Progenitor cell of endocrine pancreas (in vitro differentiated cells): Measurements from ENCODE around the gene CENPV. TPM values are rescaled to one million over a fixed set of nuclear protein-coding genes. Genes with fewer than 3 reads are reported as not detected.
"Not testable (repeated sequence)": the region's sequence is repeated elsewhere in the genome, so short reads cannot be mapped to it uniquely, and the experiment has no call there.

Experiments
- DNase-seq: peaks from one replicate; pipeline ENCODE4 v3.0.0; 2021; ENCODE audit warnings: low spot score; ENCODE audit not compliant: unreplicated experiment
- H3K27ac Mint-ChIP-seq: 2 replicates; pipeline ENCODE4 v1.8.0; 2021; ENCODE audit warnings: mild to moderate bottlenecking, moderate library complexity, mixed read lengths
- H3K27me3 Mint-ChIP-seq: 2 replicates; pipeline ENCODE4 v1.8.0; 2021; ENCODE audit warnings: mixed read lengths
- H3K36me3 Mint-ChIP-seq: 2 replicates; pipeline ENCODE4 v1.8.0; 2022; ENCODE audit warnings: mixed read lengths; ENCODE audit not compliant: insufficient read depth
- H3K4me1 Mint-ChIP-seq: 2 replicates; pipeline ENCODE4 v1.8.0; 2021; ENCODE audit warnings: low read depth, mixed read lengths
- H3K4me3 Mint-ChIP-seq: 2 replicates; pipeline ENCODE4 v1.8.0; 2021; ENCODE audit warnings: low read depth, mild to moderate bottlenecking, moderate library complexity, mixed read lengths
- H3K9me3 Mint-ChIP-seq: 2 replicates; pipeline ENCODE4 v1.8.0; 2021; ENCODE audit warnings: low read depth, mixed read lengths
- long read RNA-seq: library from polyadenylated mRNA; unstranded; transcript quantifications from one replicate; pipeline ENCODE4 v2.0.0, GENCODE V29; 2020
- total RNA-seq: library from RNA; stranded (reverse); gene quantifications from 2 replicates; pipeline ENCODE4 v1.2.1, GENCODE V29; 2021
- TF ChIP-seq, protein P1 (sequence below): fragments of 200-600 bp; sonication (generic); IDR thresholded peaks from one replicate; pipeline ENCODE4 v1.5.0; 2021; ENCODE audit warnings: antibody characterized with exemption, mild to moderate bottlenecking; ENCODE audit not compliant: unreplicated experiment

The CENPV gene
- 201 and 206 TPM in 2 replicates for total RNA-seq
- long read RNA-seq, partial matches to known transcripts = 0 of 7 reads
- long read RNA-seq, other reads (novel, unspliced or antisense) = 1 of 7 reads

DNA sequence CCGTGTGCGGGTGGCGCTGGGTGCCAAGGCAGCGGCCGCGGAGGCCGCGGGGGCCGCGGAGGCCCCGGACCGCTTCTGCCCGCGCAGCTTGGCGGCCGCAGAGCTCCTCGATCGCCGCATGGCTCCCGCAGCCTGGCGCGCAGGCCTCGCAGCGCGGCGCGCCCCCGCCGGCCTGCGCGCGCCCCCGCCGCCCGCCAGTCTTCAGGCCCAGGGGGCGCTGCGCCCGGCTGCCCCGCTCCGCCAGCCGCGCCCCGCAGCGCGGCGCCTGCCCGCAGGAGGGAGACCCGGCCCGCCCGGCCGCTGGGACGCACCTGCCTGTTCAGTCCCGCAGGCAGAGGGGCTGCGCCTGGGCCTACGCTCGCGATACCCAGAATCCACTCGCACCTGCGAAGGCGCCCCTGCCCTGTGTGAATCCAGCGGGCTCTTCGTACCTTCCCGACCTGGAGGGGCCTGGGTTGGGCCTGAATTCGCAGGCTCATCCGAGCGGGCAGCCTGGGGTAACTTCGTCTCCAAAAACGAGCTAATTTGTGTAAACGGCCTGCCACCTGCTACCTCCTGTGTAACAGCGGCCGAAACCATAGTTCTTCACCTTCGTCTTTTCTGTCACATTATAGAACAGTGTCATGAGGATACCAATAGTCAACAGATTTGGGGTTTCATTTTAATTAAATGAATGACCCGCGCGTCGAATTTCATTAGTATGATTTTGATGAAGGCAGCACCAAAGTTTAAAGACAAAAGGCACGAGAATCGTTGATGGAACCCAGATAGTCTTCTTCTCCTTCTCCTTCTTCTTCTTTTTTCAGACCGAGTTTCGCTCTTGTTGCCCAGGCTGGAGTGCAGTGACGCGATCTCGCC, at the start of gene CENPV:
TSS of gene CENPV (minus strand) at position 153 of the 858 bp plus-strand sequence. CDS start at position 120, 33 bp downstream.
- peak within 1 kb of the TSS; percentile 95 for H3K4me3 Mint-ChIP-seq
- TF ChIP-seq, protein P1, sequence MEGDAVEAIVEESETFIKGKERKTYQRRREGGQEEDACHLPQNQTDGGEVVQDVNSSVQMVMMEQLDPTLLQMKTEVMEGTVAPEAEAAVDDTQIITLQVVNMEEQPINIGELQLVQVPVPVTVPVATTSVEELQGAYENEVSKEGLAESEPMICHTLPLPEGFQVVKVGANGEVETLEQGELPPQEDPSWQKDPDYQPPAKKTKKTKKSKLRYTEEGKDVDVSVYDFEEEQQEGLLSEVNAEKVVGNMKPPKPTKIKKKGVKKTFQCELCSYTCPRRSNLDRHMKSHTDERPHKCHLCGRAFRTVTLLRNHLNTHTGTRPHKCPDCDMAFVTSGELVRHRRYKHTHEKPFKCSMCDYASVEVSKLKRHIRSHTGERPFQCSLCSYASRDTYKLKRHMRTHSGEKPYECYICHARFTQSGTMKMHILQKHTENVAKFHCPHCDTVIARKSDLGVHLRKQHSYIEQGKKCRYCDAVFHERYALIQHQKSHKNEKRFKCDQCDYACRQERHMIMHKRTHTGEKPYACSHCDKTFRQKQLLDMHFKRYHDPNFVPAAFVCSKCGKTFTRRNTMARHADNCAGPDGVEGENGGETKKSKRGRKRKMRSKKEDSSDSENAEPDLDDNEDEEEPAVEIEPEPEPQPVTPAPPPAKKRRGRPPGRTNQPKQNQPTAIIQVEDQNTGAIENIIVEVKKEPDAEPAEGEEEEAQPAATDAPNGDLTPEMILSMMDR = peak; percentile 34
- H3K27ac Mint-ChIP-seq = peak within 1 kb of the TSS; percentile 100
- H3K36me3 Mint-ChIP-seq = peaks cover 8% of the 10 kb centered on the region
- DNase-seq = peak; percentile 63
- peaks cover 12% of the 10 kb centered on the region for H3K4me1 Mint-ChIP-seq
- no peaks in the 10 kb centered on the region for H3K9me3 Mint-ChIP-seq
- no peaks in the 10 kb centered on the region for H3K27me3 Mint-ChIP-seq

DNA sequence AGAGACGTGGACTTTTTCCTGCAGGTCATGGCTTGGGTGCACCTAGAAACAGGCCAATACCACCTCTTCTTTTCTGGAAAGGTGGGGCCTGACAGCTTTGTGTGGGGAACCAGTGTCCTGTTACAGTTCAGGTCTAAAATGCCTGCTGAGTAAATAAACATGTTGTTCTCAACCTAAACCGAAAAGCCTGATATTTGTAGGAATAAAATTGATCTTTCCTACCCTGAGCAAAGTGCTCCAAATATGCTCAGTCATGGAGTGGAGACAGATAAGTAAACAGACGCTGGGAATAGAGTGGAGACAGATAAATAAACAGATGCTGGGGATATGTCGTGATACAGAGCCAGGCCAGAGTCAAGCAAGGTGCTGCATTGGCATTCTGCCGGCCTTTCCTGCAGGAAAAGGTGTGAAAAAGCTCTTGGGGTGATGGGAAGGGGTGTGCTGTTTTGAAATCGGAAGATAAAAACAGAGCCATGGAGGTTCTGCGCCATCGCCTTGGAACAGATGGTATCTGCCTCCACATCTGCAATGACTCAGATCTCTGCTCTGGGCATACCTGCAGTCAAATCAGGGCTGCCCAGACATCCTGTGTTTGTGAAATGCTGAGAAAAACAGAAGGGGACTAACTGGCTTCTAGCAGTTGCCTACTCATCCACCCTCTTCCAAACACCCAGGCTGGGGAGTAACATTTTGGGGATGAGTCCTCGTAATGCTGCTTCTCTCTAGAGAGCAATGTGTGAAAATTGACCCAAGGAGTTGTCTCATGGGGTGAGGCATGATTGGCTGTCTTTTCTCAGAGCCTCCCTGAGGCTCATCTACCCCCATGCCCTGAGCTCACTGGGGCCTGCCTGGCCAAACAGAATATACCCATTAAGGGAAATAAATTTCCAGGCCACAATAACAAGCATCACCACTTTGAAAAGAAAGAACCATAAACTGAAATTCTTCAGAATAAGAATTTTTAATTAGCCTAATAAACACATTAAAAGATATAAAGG, 45.3 kb upstream of the CENPV start:
- TF ChIP-seq, protein P1 = no peak
- H3K27me3 Mint-ChIP-seq = no peaks in the 10 kb centered on the region
- no peaks in the 10 kb centered on the region for H3K36me3 Mint-ChIP-seq
- no peak for DNase-seq
- H3K4me1 Mint-ChIP-seq = peaks cover 29% of the 10 kb centered on the region
- no peak overlapping the region for H3K4me3 Mint-ChIP-seq
- peak overlapping the region; percentile 86 for H3K27ac Mint-ChIP-seq
- no peaks in the 10 kb centered on the region for H3K9me3 Mint-ChIP-seq

DNA sequence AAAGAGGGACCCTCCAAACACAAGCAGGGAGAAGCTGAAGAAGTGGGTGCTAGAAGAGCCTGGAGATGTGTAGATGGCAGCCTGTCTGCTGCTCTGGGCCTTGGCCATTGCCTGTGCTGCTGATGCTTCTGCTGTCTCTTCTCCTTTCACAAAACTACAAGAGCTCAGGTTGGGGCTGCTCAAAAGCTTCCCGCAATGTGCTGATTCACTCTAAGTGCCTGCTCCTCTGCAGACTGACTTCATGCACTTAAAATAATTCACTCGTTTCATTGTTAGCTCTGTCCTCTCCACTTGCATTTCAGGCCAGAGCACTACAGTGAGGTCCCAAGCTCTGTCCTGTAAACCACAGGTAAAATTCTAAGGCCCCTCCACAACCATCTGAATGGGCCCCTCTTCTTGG, 43.4 kb upstream of the CENPV start:
- H3K36me3 Mint-ChIP-seq, H3K9me3 Mint-ChIP-seq, H3K4me3 Mint-ChIP-seq, H3K27me3 Mint-ChIP-seq, DNase-seq: not testable (repeated sequence)
- H3K4me1 Mint-ChIP-seq = peaks cover 29% of the 10 kb centered on the region
- H3K27ac Mint-ChIP-seq = peak overlapping the region; percentile 55

DNA sequence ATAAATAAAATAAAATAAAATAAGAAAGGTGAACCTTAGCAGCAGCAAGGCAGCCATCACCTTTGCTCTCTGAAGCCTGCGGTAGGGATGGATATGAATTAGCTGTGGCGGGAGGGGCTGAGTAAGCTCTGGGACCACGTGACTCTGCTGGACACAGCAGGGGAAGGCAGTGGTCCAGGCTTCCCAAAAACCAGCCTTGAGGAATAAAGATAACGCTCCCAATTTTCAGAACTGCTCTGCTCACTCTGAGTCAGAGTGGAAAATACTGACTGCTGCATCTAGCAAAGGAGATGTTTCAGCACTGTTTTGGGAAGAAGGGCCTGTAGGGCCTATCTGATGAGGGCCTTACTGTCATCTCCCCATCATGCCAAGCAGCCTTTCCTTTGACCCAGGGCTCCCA, 42.6 kb upstream of the CENPV start:
- not testable (repeated sequence) for H3K27ac Mint-ChIP-seq, H3K36me3 Mint-ChIP-seq, H3K9me3 Mint-ChIP-seq, H3K4me3 Mint-ChIP-seq, H3K27me3 Mint-ChIP-seq, DNase-seq
- H3K4me1 Mint-ChIP-seq = peaks cover 29% of the 10 kb centered on the region

DNA sequence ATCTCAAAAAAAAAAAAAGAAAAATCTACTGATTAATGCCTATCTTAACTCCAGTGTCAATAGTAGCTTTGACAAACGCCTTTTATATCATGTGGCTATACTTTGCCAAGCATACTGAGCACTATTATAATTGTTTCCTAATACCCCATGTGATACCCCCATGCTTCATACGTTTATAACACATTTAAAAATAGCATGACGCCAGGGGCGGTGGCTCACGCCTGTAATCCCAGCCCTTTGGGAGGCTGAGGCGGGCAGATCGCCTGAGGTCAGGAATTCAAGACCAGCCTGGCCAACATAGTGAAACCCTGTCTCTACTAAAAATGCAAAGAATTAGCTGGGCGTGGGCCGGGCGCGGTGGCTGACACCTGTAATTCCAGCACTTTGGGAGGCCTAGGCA, 39.2 kb upstream of the CENPV start:
- H3K4me1 Mint-ChIP-seq, H3K36me3 Mint-ChIP-seq, H3K27ac Mint-ChIP-seq, H3K27me3 Mint-ChIP-seq, H3K4me3 Mint-ChIP-seq, H3K9me3 Mint-ChIP-seq, DNase-seq: not testable (repeated sequence)

DNA sequence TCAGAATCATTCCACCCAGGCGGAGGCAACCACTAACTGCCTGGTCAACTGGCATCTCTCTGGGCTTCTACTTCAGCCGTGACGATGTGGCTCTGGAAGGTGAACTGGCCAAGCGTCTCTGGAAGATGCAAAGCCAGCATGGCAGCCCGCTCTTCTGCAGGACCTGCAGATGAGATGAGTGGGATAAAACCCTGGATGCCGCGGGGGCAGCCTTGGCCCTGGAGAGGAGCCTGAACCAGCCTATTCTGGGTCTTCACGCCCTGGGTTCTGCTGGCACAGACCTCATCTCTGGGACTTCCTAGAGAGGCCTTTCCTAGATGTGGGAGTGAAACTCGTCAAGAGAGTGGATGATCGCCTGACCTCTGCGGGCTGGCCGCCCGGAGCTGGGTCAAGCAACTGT, 38.2 kb upstream of the CENPV start:
- no peak overlapping the region for H3K27ac Mint-ChIP-seq
- H3K27me3 Mint-ChIP-seq = no peaks in the 10 kb centered on the region
- TF ChIP-seq, protein P1 = no peak
- H3K9me3 Mint-ChIP-seq = no peaks in the 10 kb centered on the region
- no peak overlapping the region for H3K4me3 Mint-ChIP-seq
- no peak for DNase-seq
- peaks cover 2% of the 10 kb centered on the region for H3K36me3 Mint-ChIP-seq
- H3K4me1 Mint-ChIP-seq = peaks cover 6% of the 10 kb centered on the region

DNA sequence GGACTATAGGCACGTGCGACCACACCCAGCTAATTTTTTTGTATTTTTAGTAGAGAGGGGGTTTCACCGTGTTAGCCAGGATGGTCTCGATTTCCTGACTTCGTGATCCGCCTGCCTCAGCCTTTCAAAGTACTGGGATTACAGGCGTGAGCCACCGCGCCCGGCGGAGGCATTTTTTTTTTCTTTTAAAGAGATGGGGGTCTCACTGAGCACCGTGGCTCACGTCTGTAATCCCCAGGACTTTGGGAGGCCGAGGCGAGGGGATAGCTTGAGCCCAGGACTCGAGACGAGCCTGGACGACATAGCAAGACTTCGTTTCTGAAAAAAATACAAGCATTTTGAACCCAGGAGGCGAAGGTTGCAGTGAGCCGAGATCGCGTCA, 32.8 kb upstream of the CENPV start:
- Mint-ChIP-seq H3K4me3 (peak overlapping the region; percentile 84), H3K4me1 (peaks cover 28% of the 10 kb centered on the region), H3K27ac (peak overlapping the region; percentile 96), H3K36me3 (peaks cover 32% of the 10 kb centered on the region)
- not testable (repeated sequence) for H3K27me3 Mint-ChIP-seq, H3K9me3 Mint-ChIP-seq, DNase-seq
